ENCODE measurements around the gene NOXO1. TPM values are rescaled to one million over a fixed set of nuclear protein-coding genes. Genes with fewer than 3 reads are reported as not detected.

The NOXO1 gene
- total RNA-seq, 2 donors from 2014 or later = not detected

DNA sequence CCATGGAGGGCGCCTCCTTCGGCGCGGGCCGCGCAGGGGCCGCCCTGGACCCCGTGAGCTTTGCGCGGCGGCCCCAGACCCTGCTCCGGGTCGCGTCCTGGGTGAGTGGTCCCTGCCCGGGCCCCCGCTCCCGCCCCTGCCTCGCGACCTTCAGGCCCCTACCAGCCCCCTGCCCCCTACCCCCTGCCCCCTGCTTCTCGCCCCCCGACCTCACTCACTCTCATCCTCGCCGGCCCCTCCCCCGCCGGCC is 8.8 kb upstream of the NOXO1 start:
- DNase-seq (ENCODE audit: low spot score in 2 of 2) = no peak
- Mint-ChIP-seq H3K36me3 (peaks cover 6% of the 10 kb centered on the region in 2 donors), H3K9me3 (no peaks in the 10 kb centered on the region), H3K27ac (no peak overlapping the region)
- ATAC-seq = no peak

DNA sequence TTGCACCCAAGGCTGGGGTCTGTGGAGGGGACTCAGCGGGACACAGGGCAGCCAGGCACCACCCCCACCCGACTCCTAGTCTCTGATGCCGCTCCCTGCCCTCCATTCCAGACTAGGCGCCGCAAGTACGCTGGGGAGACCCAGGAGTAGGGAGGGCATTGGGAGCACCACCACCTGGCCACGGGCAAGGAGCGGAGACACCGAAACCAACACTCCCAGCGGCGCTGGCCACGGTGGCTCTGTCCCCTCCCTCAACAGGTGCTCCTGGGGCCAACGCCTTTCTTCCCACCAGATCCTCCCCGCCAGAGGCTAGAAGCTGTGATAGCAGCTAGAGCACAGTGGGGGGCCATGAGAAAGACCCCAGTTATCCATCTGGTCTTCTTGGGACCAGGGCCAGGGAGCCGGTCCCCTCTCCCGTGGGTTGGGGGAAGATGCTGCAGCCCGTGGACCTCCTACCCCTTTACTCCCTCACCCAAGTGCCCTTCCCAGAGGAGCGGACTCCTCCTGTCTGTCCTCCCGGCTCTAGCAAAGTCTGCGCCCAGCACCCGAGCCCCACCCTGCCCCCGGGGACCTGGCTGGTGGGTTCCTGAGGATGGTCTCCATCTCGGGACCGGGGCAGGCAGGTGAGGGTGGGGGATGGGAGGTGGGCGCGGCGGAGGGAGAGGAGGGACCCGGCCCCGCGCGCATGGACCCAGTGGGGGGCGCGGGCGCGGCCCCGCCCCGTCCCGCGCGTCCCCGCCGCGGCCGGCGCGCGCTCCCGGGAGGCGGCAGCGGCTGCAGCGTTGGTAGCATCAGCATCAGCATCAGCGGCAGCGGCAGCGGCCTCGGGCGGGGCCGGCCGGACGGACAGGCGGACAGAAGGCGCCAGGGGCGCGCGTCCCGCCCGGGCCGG is 8.2 kb upstream of the NOXO1 start, which contains the start of gene SYNGR3:
Gene SYNGR3, plus strand, starts transcription at position 762 of the 892 bp plus-strand sequence. CDS start 133 bp downstream, outside the sequence.
- no peak for DNase-seq (ENCODE audit: low spot score in 2 of 2)
- Mint-ChIP-seq H3K36me3 (peaks cover 6% of the 10 kb centered on the region in 2 donors), H3K27ac (peak within 1 kb of the TSS in 1 of 2 donors; percentile 39), H3K9me3 (no peaks in the 10 kb centered on the region)
- no peak for ATAC-seq

DNA sequence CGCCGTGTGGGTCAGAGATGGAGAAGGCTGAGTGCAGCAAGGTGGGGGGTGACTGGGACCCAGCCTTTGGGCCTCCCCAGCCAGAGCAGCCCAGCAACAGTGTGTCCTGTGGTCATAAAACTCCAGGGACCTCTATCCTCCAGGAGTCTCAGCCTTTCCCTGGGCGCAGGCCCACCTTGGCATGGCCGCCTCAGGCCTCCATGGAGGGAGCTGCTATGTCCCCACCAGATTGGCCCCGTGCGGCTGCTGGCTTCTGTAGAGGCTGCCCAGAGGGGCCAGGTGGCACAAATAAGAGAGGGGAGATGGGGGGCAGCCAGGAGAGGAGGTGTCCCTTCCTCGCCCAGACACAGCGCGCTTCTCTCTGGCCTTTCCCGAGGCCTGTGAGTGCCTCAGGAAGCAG is 5.9 kb upstream of the NOXO1 start:
- H3K27ac Mint-ChIP-seq = no peak overlapping the region
- H3K36me3 Mint-ChIP-seq = peaks cover 6% of the 10 kb centered on the region in 2 donors
- no peaks in the 10 kb centered on the region for H3K9me3 Mint-ChIP-seq
- DNase-seq (ENCODE audit: low spot score in 2 of 2) (no peak), ATAC-seq (no peak)

DNA sequence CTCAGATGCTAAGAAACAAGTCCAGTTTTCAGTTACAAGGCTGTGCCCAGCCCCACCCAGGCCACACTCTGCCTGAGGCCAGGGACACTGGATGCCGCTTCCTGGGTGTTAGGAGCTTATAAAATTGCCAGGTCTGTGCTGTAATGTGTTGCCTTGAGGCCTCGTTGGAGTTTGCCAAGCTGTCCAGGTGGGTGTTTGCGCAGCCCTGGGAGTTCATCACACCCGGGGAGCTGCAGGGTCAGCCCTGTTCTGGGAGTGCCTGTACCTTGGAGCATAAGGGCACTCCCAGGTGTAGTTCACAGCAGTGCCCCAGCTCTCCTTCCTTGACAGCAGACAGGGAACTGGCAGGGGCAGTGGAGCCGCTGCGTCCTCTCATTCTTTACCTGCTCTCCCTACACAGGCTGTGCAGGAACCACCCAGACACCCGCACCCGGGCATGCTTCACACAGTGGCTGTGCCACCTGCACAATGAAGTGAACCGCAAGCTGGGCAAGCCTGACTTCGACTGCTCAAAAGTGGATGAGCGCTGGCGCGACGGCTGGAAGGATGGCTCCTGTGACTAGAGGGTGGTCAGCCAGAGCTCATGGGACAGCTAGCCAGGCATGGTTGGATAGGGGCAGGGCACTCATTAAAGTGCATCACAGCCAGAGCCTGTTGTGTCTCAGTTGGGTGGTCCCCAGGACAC is 4.3 kb upstream of the NOXO1 start:
- Mint-ChIP-seq H3K9me3 (no peaks in the 10 kb centered on the region), H3K36me3 (peaks cover 6% of the 10 kb centered on the region in 2 donors), H3K27ac (peak overlapping the region in 1 of 2 donors; percentile 44)
- ATAC-seq (no peak), DNase-seq (ENCODE audit: low spot score in 2 of 2) (no peak)

DNA sequence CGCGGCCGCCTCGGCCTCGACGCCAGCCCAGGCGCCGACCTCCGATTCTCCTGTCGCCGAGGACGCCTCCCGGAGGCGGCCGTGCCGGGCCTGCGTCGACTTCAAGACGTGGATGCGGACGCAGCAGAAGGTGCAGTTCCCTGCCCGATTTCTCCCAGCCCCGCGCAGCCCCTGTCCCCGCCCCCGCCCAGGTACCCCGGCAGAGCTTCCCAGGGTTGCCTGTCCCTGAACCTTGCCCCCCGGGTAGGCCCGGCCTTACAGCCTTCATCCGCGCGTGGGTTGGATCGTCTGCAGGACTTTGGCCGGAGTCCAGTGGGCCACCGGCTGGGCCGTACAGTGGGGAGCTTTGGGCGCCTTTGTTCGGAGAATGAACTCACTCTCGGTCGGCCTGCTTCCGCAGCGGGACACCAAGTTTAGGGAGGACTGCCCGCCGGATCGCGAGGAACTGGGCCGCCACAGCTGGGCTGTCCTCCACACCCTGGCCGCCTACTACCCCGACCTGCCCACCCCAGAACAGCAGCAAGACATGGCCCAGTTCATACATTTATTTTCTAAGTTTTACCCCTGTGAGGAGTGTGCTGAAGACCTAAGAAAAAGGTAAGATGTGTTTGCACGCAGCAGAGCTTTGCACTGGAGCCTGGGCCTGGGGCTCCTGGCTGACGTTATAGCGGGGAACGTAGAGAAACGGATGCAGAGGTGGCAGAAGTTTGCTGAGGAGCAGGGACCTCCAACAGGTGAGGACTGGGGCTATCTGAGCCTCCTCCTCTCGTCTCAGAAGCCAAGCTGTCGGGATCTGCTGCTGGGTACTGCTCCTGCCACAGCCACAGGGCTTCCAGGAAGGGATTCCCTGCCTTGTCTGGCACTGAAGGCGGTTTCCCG is 3.3 kb upstream of the NOXO1 start:
- no peaks in the 10 kb centered on the region for H3K9me3 Mint-ChIP-seq
- H3K36me3 Mint-ChIP-seq = peaks cover 6% of the 10 kb centered on the region in 2 donors
- peak overlapping the region; percentile 44 to 81 for H3K27ac Mint-ChIP-seq
- ATAC-seq (peak; percentile 28 to 45), DNase-seq (ENCODE audit: low spot score in 2 of 2) (no peak)

DNA sequence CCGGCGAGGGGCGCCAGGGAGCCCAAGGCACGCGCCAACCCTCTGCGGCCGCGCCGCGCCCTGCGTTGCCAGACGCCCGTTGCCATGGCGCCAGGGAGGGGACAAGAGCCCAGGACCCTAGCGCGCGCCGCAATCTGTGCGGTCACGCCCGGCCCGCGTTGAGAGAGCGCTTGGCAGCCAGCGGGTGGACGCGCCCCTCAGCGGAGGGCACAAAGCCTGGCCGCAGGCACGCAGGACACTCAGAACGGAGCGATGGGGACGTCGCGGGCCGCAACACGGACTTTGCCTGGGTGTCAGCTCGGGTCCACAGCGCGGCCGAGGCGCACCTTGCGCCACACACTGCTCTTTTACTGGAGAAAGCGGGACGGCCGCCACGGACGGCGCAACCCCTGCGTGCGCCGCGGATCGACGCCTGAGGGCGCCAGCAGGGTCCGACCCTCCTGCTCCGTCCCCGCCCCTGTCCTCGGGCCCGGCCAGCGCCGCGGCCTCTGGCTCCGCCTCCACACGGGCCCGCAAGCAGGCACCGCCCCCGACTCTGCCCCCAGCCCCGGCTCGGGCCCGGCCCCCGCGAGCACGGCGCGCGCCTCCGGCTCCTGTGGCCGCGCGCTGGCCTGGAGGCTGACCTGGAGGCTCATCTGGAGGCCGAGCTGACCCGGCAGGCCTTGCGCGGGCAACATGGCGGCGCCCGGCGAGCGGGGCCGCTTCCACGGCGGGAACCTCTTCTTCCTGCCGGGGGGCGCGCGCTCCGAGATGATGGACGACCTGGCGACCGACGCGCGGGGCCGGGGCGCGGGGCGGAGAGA is 2.5 kb upstream of the NOXO1 start, which contains the start of gene GFER:
Gene GFER, plus strand, starts transcription at position 650 of the 803 bp plus-strand sequence. Its CDS starts 26 bp downstream, at position 676.
- H3K9me3 Mint-ChIP-seq = no peaks in the 10 kb centered on the region
- DNase-seq (ENCODE audit: low spot score in 2 of 2) = peak; percentile 74 to 89
- H3K36me3 Mint-ChIP-seq = peaks cover 3 to 6% of the 10 kb centered on the region in 2 donors
- ATAC-seq = peak; percentile 86 to 93
- H3K27ac Mint-ChIP-seq = peak within 1 kb of the TSS; percentile 44 to 81

DNA sequence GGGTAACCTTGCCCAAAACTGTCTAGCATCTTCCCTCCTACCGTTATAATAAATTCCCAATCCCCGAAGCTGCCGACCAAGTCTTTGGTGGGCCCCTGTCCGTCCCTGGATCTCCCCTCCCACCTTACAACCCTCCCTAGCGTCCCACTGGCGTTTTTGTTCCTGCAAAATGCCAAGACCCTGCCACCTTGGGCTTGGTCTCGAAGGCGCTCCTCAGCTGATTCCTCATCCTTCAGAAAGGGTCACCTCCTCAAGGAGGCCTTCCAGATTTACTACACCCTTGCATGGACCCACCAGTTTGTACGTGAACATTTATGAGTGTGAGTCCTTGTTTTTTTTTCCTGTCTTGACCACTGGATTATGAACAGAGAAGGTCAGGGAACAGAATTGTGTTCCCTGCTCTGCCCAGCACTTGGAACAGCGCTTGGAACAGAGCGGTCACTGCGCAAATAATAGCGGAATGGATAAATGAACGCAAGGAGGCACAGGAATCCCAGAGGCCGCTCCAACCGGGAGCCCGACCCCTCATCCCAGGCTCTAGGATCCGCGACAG is 1.8 kb upstream of the NOXO1 start:
- H3K9me3 Mint-ChIP-seq = no peaks in the 10 kb centered on the region
- peaks cover 0 to 6% of the 10 kb centered on the region in 2 donors for H3K36me3 Mint-ChIP-seq
- ATAC-seq (no peak), DNase-seq (ENCODE audit: low spot score in 2 of 2) (no peak)
- no peak overlapping the region for H3K27ac Mint-ChIP-seq

DNA sequence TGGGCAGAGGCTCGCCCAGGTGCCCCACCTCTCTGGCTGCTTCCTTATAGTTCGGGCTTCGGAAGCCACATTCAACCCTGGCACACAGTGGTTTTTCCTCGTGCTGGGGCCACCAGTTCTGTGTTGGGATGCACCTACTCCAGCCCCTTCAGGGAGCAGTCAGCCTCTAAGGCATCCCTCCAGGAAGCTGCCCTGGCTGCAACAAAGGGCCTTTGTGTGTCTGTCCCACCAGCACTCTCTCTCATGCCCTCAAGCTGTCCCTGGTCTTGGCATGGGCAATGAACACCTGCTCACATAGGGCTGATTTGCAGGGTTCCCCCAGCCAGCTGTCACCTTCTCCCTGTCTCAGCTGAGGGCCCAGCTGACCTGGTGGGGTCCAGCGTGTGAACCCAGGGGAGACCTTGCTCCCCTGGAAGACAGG is 754 bp upstream of the NOXO1 start:
- no peaks in the 10 kb centered on the region for H3K9me3 Mint-ChIP-seq
- DNase-seq (ENCODE audit: low spot score in 2 of 2) (no peak), ATAC-seq (no peak)
- H3K36me3 Mint-ChIP-seq = peaks cover 0 to 6% of the 10 kb centered on the region in 2 donors
- no peak overlapping the region for H3K27ac Mint-ChIP-seq

DNA sequence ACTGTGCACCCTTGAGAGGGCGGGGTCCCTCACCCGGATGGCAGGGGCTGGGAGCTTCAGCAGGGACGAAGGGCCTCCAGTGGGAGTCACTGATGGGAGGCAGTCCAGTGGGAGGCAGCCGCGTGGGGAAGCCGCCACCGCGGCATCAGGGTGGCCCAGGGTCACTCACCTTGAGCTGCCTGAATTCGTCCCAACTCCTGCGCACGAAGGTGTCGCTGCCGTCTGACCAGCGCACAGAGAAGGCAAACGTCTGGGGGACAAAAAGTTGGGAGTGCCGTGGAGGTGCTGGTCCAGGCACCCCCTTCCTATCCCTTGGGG is 540 bp downstream of the NOXO1 start:
- Mint-ChIP-seq H3K36me3 (peaks cover 5 to 6% of the 10 kb centered on the region in 2 donors), H3K27ac (no peak overlapping the region), H3K9me3 (no peaks in the 10 kb centered on the region)
- DNase-seq (ENCODE audit: low spot score in 2 of 2) (no peak), ATAC-seq (no peak)

DNA sequence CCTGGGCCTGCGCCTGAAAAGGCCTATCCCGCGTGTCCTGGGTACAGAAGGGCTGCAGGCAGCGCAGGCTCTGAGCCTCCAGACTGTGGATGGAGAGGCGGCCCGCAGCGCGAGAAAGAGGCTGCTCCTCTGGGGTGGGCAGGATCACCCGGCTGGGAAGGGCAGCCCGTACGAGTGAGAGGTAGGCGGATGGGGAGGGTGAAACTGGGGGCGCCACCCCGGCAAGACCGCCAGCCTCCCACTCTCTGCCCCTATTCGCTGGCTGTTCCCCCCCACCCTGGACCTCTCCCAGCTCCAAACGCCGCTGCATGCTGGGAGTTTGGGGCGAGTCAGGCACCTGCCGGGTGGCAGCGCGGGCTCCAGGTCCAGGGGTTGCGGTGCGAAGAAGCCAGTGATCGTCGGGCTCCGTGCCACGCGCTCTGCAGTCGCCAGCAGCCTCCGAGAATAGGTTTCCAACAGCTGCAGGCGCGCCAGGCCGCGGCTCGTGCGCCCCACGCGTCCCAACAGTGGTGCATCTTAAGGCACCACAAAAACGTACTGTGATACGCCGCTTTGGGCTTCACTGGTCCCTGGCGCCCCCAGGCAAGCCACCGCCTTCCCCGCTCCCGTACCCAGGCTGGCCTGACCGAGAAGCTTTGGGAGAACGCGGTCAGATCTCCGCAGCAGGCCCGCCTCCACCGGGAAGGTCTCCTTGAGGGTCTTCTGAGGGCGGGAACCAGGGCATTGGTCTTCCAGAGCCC is 1.1 kb downstream of the NOXO1 start:
- DNase-seq (ENCODE audit: low spot score in 2 of 2) = no peak
- no peak for ATAC-seq
- H3K9me3 Mint-ChIP-seq = no peaks in the 10 kb centered on the region
- no peak overlapping the region for H3K27ac Mint-ChIP-seq
- peaks cover 7 to 8% of the 10 kb centered on the region in 2 donors for H3K36me3 Mint-ChIP-seq

DNA sequence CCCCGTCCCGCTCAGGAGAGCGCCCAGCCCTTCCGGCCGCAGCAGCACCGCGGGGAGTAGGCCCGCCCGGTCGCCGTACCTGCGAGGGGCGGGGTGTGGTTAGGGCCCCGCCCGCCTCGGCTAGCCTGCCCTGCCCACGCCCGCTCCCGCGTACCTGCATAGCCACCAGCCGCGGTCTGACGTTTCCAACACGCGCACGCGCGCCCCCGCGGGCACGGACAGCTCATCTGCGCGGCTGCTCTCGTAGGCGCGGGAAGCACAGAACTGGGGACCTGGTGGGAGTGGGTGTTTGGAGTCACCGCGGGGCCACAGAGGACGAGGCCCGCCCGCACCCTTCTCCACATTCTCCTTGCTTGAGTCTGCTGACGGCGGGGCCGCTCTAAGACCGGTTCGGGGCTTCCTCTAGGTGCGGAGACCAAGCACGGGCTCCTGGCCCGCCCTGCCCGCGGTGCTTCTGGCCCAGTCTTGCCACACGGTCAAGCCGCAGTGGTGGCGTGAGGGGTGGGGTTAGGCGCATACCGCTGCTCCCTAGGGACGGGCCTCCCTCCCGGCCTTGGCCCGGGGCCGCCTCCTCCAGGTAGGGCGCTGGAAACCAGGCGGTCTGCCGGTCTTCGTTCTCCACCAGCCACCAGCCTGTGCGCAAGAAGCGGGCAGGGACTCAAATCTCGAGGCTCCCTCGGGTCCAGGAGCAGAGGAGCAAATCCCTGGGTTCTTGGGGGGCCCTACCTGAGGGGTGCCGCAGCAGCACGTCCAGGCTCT is 1.8 kb downstream of the NOXO1 start:
- peaks cover 7 to 13% of the 10 kb centered on the region in 2 donors for H3K36me3 Mint-ChIP-seq
- H3K27ac Mint-ChIP-seq = no peak overlapping the region
- H3K9me3 Mint-ChIP-seq = no peaks in the 10 kb centered on the region
- ATAC-seq (no peak), DNase-seq (ENCODE audit: low spot score in 2 of 2) (no peak)

DNA sequence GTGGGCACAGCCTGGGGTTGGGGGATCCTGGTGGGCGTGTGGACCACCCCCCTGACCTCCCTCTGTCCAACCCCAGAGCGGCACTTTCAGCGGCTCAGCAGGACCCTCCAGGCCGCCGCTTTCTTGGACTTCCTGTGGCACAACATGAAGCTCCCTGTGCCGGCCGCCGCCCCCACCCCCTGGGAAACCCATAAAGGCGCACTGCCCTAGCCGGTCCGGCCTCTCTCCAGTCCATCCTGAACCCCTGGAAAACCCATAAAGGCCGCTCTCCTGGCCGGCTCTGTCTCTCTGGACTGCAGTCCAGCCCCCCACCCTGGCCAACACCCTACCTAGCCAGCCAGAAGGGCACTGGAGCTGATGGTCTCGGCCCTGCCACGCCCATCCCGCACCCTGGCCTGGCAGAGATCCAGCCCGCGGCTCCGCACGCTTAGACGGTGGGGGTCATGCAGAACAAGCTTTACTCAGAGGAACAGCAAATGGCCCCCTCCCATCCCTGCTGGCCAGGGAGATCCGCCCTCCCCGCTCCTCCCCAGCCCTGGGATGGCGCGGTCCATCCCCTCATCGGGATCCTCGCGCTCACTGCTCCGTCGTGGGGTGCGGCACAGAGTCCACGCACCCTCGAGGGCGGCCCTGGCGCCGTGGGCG is 2.7 kb downstream of the NOXO1 start:
- H3K9me3 Mint-ChIP-seq = no peaks in the 10 kb centered on the region
- DNase-seq (ENCODE audit: low spot score in 2 of 2) (no peak), ATAC-seq (no peak)
- H3K36me3 Mint-ChIP-seq = peaks cover 7 to 13% of the 10 kb centered on the region in 2 donors
- H3K27ac Mint-ChIP-seq = no peak overlapping the region

DNA sequence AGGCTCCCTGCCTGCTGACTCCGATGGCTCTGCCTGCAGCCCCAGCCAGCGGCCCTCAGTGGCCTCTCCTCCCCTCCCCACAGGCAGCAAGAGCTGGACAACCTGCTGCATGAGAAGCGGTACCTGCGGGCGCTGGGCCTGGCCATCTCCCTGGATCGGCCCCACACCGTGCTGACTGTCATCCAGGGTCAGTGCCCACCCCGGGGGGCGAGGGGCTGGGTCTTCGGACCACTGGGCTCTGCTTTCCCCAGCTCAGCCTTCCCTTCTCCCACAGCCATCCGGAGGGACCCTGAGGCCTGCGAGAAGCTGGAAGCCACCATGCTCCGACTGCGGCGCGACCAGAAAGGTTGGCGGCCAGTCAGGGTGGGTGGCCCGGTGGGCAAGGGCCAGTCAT is 3.4 kb downstream of the NOXO1 start:
- ATAC-seq (no peak), DNase-seq (ENCODE audit: low spot score in 2 of 2) (no peak)
- Mint-ChIP-seq H3K9me3 (no peaks in the 10 kb centered on the region), H3K36me3 (peaks cover 7 to 13% of the 10 kb centered on the region in 2 donors), H3K27ac (no peak overlapping the region)
